Hematopoietic multipotent progenitor cell treated with erythropoietin and hydrocortisone succinate and interleukin-3 and kit ligand, for 4 days (in vitro differentiated cells): ENCODE data around the gene ICAM1.
"Not testable (repeated sequence)": the region's sequence is repeated elsewhere in the genome, so short reads cannot be mapped to it uniquely, and the experiment has no call there.

Experiments
- DNase-seq: peaks from one replicate; pipeline ENCODE4 v3.0.0-alpha.2; 2015

ICAM1 gene

DNA sequence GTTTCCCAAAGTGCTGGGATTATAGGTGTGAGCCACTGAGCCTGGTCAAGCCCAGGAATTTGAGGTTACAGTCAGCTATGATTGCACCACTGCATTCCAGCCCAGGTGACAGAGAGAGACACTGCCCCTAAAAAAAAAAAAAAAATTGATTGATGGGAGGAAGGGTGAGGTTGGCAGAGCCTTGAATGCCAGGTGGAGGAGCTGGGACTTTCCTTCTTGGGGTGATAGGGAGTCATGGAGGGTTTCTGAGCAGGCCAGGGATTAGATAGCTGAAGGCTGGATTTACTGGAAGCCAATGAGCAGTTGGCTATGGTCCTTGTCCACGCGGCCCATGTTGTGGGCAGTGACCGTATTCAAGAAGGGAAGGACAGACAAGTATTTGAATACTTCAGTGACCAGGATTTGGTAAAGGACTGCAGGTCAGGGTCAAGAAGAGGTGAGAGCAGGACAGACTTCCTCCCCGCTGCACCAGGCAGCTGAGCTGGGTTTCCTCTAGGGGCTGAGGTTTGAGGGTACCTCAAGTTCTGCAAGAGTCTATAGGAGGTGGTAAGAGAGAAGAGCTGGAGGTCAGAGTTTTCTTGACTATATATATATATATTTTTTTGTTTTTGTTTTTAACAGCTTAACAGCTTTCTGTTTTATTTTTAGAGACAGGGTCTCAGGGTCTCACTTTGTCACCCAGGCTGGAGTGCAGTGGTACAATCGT lies 9.0 kb downstream of the ICAM1 start:
- DNase-seq, result peak; percentile 29

DNA sequence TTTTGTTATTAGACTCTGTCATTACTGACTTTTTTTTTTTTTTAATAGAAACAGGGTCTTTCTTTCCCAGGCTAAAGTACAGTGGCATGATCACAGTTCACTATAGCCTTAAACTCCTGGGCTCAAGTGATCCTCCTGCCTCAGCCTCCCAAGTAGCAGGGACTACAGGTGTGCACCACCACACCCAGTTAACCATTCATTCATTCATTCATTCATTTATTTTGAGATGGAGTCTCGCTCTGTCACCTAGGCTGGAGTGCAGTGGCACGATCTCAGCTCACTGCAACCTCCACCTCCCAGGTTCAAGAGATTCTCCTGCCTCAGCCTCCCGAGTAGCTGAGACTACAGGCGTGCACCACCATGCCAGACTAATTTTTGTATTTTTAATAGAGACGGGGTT lies 11.1 kb downstream of the ICAM1 start:
- not testable (repeated sequence) for DNase-seq

DNA sequence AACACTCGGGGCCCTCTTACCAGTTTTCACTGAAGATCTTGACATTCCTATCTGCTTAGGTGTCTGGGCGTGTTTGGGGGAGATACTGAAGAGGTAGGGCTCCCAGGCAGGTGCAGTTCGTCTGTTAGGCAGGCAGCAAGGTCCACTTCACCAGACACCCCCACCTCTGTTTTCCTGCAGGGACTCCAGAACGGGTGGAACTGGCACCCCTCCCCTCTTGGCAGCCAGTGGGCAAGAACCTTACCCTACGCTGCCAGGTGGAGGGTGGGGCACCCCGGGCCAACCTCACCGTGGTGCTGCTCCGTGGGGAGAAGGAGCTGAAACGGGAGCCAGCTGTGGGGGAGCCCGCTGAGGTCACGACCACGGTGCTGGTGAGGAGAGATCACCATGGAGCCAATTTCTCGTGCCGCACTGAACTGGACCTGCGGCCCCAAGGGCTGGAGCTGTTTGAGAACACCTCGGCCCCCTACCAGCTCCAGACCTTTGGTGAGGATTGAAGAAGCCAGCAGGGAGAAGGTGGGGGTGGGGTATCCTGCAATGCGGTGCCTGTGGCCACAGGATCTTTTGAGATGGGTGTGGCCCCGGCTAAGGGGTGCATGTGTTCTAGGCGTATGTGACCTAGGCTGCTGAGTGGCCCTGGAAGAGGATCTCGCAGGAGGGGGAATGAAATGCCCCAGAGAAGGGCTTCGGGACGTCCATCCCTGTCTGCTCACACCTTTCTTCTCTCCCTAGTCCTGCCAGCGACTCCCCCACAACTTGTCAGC lies 12.6 kb downstream of the ICAM1 start:
- peak; percentile 68 for DNase-seq

DNA sequence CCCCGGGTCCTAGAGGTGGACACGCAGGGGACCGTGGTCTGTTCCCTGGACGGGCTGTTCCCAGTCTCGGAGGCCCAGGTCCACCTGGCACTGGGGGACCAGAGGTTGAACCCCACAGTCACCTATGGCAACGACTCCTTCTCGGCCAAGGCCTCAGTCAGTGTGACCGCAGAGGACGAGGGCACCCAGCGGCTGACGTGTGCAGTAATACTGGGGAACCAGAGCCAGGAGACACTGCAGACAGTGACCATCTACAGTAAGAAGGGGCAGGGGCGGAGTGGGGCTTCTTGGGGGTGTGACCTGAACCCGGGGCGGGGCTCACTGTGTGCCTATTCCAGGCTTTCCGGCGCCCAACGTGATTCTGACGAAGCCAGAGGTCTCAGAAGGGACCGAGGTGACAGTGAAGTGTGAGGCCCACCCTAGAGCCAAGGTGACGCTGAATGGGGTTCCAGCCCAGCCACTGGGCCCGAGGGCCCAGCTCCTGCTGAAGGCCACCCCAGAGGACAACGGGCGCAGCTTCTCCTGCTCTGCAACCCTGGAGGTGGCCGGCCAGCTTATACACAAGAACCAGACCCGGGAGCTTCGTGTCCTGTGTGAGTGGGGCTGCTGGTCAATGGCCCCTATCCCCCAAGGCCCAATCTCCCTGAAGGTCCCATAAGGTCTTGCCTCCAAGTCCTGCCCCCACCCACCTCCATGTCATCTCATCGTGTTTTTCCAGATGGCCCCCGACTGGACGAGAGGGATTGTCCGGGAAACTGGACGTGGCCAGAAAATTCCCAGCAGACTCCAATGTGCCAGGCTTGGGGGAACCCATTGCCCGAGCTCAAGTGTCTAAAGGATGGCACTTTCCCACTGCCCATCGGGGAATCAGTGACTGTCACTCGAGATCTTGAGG lies 13.4 kb downstream of the ICAM1 start:
- DNase-seq, result no peak

DNA sequence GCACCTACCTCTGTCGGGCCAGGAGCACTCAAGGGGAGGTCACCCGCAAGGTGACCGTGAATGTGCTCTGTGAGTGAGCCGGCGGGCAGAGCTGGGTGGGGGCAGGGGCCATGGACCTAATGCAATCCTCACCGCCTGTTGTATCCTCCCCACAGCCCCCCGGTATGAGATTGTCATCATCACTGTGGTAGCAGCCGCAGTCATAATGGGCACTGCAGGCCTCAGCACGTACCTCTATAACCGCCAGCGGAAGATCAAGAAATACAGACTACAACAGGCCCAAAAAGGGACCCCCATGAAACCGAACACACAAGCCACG lies 14.0 kb downstream of the ICAM1 start:
- no peak for DNase-seq

DNA sequence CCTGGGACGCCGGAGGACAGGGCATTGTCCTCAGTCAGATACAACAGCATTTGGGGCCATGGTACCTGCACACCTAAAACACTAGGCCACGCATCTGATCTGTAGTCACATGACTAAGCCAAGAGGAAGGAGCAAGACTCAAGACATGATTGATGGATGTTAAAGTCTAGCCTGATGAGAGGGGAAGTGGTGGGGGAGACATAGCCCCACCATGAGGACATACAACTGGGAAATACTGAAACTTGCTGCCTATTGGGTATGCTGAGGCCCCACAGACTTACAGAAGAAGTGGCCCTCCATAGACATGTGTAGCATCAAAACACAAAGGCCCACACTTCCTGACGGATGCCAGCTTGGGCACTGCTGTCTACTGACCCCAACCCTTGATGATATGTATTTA lies 14.5 kb downstream of the ICAM1 start:
- DNase-seq, result peak; percentile 41

DNA sequence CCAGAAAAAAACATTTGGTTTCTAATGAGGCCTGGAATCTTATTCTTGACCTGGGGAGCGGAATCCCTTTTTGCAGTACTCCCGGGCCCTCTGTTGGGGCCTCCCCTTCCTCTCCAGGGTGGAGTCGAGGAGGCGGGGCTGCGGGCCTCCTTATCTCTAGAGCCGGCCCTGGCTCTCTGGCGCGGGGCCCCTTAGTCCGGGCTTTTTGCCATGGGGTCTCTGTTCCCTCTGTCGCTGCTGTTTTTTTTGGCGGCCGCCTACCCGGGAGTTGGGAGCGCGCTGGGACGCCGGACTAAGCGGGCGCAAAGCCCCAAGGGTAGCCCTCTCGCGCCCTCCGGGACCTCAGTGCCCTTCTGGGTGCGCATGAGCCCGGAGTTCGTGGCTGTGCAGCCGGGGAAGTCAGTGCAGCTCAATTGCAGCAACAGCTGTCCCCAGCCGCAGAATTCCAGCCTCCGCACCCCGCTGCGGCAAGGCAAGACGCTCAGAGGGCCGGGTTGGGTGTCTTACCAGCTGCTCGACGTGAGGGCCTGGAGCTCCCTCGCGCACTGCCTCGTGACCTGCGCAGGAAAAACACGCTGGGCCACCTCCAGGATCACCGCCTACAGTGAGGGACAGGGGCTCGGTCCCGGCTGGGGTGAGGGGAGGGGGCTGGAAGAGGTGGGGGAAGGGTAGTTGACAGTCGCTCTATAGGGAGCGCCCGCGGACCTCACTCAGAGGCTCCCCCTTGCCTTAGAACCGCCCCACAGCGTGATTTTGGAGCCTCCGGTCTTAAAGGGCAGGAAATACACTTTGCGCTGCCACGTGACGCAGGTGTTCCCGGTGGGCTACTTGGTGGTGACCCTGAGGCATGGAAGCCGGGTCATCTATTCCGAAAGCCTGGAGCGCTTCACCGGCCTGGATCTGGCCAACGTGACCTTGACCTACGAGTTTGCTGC lies 16.1 kb downstream of the ICAM1 start, which contains the start of gene ICAM4:
ICAM4 (plus strand) TSS at position 153 of the 935 bp plus-strand sequence; CDS start at position 211, 58 bp downstream.
- peak; percentile 97 for DNase-seq

DNA sequence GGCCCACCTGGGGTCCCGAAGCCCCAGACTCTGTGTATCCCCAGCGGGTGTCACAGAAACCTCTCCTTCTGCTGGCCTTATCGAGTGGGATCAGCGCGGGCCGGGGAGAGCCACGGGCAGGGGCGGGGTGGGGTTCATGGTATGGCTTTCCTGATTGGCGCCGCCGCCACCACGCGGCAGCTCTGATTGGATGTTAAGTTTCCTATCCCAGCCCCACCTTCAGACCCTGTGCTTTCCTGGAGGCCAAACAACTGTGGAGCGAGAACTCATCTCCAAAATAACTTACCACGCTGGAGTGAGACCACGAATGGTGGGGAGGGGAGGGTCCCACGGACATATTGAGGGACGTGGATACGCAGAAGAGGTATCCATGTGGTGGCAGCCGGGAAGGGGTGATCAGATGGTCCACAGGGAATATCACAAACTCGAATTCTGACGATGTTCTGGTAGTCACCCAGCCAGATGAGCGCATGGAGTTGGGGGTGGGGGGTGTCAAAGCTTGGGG lies 17.8 kb downstream of the ICAM1 start:
- DNase-seq, result peak; percentile 97

DNA sequence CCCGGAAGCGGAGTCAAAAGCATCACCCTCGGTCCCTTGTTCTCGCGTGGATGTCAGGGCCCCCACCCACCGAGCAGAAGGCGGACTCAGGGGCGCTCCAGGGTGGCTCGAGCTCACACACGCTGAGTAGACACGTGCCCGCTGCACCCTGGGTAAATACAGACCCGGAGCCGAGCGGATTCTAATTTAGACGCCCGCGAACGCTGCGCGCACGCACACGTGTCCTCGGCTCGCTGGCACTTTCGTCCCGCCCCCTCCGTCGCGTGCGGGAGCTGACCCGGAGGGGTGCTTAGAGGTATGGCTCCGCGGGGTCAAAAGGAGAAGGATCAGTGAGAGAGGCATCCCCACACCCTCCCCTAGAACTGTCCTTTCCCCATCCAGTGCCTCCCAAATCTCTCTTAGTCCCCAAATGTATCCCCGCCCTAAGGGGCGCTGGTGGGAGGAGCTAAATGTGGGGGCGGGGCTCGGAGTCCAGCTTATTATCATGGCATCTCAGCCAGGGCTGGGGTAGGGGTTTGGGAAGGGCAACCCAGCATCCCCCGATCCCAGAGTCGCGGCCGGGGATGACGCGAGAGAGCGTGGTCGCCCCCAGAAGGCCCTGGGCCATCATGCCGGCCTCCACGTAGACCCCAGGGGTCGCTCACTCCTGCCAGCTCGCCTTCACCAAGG lies 18.4 kb downstream of the ICAM1 start:
- peak; percentile 95 for DNase-seq

DNA sequence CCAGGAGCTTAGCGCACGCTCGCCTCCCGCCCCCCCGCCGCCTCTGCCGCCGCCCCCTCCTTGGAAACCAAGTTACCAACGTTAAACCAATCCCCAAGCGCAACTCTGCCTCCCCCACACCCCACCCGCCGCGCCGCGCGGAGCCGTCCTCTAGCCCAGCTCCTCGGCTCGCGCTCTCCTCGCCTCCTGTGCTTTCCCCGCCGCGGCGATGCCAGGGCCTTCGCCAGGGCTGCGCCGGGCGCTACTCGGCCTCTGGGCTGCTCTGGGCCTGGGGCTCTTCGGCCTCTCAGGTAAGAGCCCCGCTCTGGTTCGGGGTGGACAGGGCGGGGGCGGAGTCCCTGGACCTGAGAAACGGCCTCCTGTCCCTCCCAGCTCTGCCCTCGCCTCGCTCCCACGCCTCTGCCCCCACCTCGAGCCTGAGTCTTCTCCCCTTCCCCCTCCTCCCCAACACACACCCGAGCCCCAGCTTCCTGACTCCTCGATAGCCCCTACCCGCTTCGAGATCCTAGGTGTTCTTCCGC lies 19.0 kb downstream of the ICAM1 start, which contains the start of gene ICAM5:
ICAM5 (plus strand) TSS at position 117 of the 521 bp plus-strand sequence; CDS start at position 209, 92 bp downstream.
- peak; percentile 88 for DNase-seq

DNA sequence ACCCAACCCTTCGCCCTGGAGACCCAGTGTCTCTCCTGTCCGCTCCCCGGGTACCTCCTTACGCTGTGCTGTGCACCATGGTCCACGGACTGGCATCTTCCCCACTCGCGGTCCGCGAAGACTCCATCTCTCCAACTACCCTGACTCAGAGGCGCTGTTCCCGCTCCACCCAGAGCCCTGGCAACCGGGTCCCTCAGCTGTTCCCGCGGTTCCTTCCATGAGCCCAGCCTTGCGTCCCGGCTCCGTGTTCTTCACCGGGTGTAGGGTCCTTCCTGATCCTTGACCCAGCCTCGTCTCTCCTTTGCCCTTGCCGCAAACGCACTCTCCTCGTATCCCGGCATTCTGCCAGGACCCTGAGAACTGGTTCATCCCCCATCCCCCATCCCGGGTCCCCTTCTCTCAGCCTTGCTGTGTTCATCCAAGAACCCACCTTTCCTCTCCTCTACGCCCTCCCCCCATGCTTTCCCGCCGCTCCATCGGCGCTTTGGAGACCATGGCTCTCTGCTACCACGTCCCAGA lies 19.5 kb downstream of the ICAM1 start:
- DNase-seq, result peak; percentile 53

DNA sequence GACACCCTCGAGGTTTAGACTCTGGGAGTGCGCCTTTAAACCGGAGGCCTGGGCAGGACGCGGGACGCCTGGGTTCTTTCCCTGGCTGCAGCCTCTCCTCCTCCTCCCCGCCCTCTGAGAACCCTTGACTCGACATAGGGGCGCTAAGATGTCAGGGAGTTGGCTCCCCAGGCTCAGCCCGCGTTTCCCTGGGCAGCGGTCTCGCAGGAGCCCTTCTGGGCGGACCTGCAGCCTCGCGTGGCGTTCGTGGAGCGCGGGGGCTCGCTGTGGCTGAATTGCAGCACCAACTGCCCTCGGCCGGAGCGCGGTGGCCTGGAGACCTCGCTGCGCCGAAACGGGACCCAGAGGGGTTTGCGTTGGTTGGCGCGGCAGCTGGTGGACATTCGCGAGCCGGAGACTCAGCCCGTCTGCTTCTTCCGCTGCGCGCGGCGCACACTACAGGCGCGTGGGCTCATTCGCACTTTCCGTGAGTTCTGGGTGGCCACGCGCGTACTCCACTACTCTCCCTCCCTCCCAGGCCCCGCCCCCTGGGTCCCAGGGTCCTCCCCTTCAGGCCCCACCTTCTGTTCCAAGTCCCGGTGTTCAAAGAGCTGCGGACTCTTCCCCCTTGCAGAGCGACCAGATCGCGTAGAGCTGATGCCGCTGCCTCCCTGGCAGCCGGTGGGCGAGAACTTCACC lies 20.1 kb downstream of the ICAM1 start:
- DNase-seq, result peak; percentile 92

DNA sequence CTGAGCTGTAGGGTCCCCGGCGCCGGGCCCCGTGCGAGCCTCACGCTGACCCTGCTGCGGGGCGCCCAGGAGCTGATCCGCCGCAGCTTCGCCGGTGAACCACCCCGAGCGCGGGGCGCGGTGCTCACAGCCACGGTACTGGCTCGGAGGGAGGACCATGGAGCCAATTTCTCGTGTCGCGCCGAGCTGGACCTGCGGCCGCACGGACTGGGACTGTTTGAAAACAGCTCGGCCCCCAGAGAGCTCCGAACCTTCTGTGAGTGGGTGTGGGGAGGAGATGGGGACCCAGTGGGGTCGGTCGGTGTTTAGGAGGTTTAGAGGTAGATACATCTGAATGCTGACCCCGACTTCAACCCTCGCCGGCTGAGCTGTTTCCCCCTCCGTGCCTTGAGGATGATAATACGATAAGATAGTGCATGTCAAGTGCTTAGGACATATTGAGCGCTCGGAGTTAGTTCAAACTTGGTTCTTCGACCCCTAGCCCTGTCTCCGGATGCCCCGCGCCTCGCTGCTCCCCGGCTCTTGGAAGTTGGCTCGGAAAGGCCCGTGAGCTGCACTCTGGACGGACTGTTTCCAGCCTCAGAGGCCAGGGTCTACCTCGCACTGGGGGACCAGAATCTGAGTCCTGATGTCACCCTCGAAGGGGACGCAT lies 20.8 kb downstream of the ICAM1 start:
- DNase-seq, result peak; percentile 54

DNA sequence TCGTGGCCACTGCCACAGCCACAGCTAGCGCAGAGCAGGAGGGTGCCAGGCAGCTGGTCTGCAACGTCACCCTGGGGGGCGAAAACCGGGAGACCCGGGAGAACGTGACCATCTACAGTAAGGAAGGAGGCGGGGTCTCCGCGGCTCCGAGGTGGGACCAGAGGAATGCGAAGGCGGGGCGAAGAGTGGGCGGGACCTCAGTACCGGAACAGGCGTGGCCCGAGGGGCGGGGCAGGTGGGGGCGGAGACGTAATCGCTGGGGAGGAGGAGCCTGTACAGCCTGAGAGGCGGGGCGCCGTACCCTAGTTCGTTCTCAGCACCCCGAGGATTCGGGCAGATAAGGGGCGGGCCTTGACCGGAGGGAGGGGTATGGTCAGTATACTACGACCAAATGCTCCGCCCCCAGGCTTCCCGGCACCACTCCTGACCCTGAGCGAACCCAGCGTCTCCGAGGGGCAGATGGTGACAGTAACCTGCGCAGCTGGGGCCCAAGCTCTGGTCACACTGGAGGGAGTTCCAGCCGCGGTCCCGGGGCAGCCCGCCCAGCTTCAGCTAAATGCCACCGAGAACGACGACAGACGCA lies 21.4 kb downstream of the ICAM1 start:
- DNase-seq, result peak; percentile 93

DNA sequence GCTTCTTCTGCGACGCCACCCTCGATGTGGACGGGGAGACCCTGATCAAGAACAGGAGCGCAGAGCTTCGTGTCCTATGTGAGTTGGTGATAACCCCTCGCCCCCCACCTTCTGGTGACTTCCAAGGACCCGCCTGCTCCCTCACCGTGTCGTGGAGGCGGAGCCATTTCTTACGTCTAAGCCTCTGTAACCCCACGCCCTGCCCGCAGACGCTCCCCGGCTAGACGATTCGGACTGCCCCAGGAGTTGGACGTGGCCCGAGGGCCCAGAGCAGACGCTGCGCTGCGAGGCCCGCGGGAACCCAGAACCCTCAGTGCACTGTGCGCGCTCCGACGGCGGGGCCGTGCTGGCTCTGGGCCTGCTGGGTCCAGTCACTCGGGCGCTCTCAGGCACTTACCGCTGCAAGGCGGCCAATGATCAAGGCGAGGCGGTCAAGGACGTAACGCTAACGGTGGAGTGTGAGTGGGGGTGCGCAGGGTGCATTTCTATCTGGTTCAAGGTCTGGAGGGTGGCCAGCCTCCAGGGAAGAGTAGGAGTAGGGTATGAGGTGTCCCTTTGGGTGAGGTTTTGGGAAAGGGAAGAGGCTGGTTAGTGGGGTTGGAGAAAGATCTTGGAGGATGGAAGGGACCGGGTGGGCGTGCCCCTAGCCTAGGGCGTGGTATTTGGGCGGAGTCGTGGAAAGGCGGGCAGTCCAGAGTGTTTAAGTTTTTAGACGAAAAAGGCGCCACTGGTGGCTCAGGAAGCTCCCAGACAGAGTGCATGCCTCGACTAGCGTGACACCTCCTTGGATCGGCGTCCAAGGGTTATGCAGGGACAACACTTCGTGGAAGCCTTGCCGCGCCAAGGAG lies 22.1 kb downstream of the ICAM1 start:
- DNase-seq, result peak; percentile 49

DNA sequence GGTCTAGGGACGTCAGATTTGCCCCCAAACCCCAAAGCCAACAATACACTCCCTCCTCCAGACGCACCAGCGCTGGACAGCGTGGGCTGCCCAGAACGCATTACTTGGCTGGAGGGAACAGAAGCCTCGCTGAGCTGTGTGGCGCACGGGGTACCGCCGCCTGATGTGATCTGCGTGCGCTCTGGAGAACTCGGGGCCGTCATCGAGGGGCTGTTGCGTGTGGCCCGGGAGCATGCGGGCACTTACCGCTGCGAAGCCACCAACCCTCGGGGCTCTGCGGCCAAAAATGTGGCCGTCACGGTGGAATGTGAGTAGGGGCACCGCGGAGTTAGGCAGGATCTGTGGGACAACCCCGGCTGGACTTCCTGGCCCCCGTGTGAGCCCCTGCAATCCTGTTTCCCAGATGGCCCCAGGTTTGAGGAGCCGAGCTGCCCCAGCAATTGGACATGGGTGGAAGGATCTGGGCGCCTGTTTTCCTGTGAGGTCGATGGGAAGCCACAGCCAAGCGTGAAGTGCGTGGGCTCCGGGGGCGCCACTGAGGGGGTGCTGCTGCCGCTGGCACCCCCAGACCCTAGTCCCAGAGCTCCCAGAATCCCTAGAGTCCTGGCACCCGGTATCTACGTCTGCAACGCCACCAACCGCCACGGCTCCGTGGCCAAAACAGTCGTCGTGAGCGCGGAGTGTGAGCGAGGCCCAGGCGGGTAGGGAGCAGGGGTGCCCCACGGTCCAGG lies 22.9 kb downstream of the ICAM1 start:
- DNase-seq, result no peak

DNA sequence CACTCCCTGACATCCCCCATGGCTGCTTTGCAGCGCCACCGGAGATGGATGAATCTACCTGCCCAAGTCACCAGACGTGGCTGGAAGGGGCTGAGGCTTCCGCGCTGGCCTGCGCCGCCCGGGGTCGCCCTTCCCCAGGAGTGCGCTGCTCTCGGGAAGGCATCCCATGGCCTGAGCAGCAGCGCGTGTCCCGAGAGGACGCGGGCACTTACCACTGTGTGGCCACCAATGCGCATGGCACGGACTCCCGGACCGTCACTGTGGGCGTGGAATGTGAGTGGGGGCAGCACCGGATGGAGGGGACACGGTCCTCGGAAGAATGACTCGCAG lies 23.4 kb downstream of the ICAM1 start:
- no peak for DNase-seq
